Subcutaneous adipose tissue (tissue), 4 donors: ENCODE results near the gene PCSK5. TPM values are rescaled to one million over a fixed set of nuclear protein-coding genes. Genes with fewer than 3 reads are reported as not detected.

ENCODE experiments used
- CTCF ChIP-seq: fragments of 450-650 bp; IDR thresholded peaks from one replicate; pipeline ENCODE4 v1.5.1; 2016; ENCODE audit warnings: low read depth, mild to moderate bottlenecking, control low read depth, antibody characterized with exemption, moderate library complexity
- total RNA-seq, 4 donors: library from RNA; depleted of rRNA; stranded (reverse); fragments of >200 nt; gene quantifications; one replicate each; pipeline ENCODE4 v1.1.0, GENCODE V29; 2016

The PCSK5 gene
- total RNA-seq, 4 donors from 2014 or later, result 18.4 to 36.4 (median 20.1) TPM

GRCh38 chr9:75855509-75855908 lies 35.0 kb upstream of the PCSK5 start:
- no peak for TF ChIP-seq CTCF

- no peak for TF ChIP-seq CTCF
Observed at GRCh38 chr9:75858497-75859092, 31.9 kb upstream of the PCSK5 start.

- TF ChIP-seq CTCF, result no peak
Observed at GRCh38 chr9:75864266-75864665, 26.2 kb upstream of the PCSK5 start.

GRCh38 chr9:75866273-75866871 lies 24.1 kb upstream of the PCSK5 start:
- no peak for TF ChIP-seq CTCF

- no peak for TF ChIP-seq CTCF
Observed at GRCh38 chr9:75869236-75869635, 21.2 kb upstream of the PCSK5 start.

- no peak for TF ChIP-seq CTCF
Observed at GRCh38 chr9:75870450-75870849, 20.0 kb upstream of the PCSK5 start.

GRCh38 chr9:75871624-75872023 lies 18.8 kb upstream of the PCSK5 start:
- TF ChIP-seq CTCF, result no peak
